Endothelial cell of umbilical vein (primary cell): ENCODE measurements around the gene FBXL17. TPM values are rescaled to one million over a fixed set of nuclear protein-coding genes. Genes with fewer than 3 reads are reported as not detected.

Experiments used
- BruUV-seq: library from RNA; stranded (reverse); fragments of 400-500 nt; replicated peaks from 2 replicates; lab custom pipeline; 2021; lab: Mats Ljungman, UMichigan
- CTCF ChIA-PET: fragments of 300-600, 350-600 bp; sonication (Branson Sonifier 250); formaldehyde crosslinking; loops from one replicate; lab custom pipeline; 2021; ENCODE audit warnings: antibody characterized with exemption, inconsistent platforms; lab: Charles Lee
- POLR2A ChIA-PET: fragments of 300-600, 350-600 bp; sonication (Branson Sonifier 250); formaldehyde crosslinking; loops from one replicate; lab custom pipeline; 2021; ENCODE audit warnings: antibody characterized with exemption, inconsistent platforms; lab: Charles Lee
- DNase-seq: peaks from one replicate; pipeline ENCODE4 v3.0.0-alpha.2; 2011; ENCODE audit warnings: low read depth, low spot score
- FAIRE-seq: peaks from 2 replicates; lab custom pipeline; 2011; peaks lifted over from hg19 to GRCh38; lab: Jason Lieb, UNC
- H2AFZ ChIP-seq: 2 replicates; pipeline ENCODE4 v1.6.0; 2012; ENCODE audit warnings: low read depth, low read length, control low read depth, inconsistent platforms
- H3K27ac ChIP-seq: 2 replicates; pipeline ENCODE4 v1.5.1; 2011; ENCODE audit warnings: low read depth, mild to moderate bottlenecking, control low read depth, low read length, moderate library complexity; ENCODE audit not compliant: insufficient read depth
- H3K27me3 ChIP-seq, 2 experiments: 2 replicates each; pipeline versions ENCODE4 v1.6.0 to v1.6.1; 2011; ENCODE audit warnings: low read length in 2 of 2, mixed read lengths in 1 of 2; ENCODE audit not compliant: control insufficient read depth in 2 of 2, insufficient read depth in 2 of 2
- H3K36me3 ChIP-seq, 2 experiments: 2 replicates in 1 of 2; 3 replicates in 1 of 2; pipeline ENCODE4 v1.5.1; 2011; ENCODE audit warnings: low read length in 2 of 2, mild to moderate bottlenecking in 1 of 2, moderate library complexity in 1 of 2; ENCODE audit not compliant: control insufficient read depth in 2 of 2, insufficient read depth in 2 of 2; ENCODE audit errors: extremely low read depth in 1 of 2
- H3K4me1 ChIP-seq: 3 replicates; pipeline ENCODE4 v1.5.1; 2011; ENCODE audit warnings: mild to moderate bottlenecking, low read length; ENCODE audit not compliant: control insufficient read depth, insufficient read depth; ENCODE audit errors: extremely low read depth
- H3K4me2 ChIP-seq: 2 replicates; pipeline ENCODE4 v1.6.1; 2011; ENCODE audit warnings: low read length, control low read depth, mixed read lengths; ENCODE audit not compliant: insufficient read depth
- H3K4me3 ChIP-seq, 3 experiments: fragments of 200-600 bp in 1 of 3; sonication (generic), shearing (Covaris generic) in 1 of 3; replicated peaks in 1 of 3; 2 replicates each; pipeline ENCODE4 v1.5.1; 2011 to 2016; ENCODE audit warnings: control low read depth in 3 of 3, low read length in 3 of 3, mild to moderate bottlenecking in 2 of 3, inconsistent platforms in 1 of 3, low read depth in 1 of 3, moderate library complexity in 1 of 3; ENCODE audit not compliant: insufficient read depth in 1 of 3
- H3K79me2 ChIP-seq: 2 replicates; pipeline ENCODE4 v1.6.0; 2012; ENCODE audit warnings: low read length, inconsistent platforms; ENCODE audit not compliant: control insufficient read depth, insufficient read depth
- H3K9ac ChIP-seq: replicated peaks from 2 replicates; pipeline ENCODE3; 2011; ENCODE audit warnings: low read length, control low read depth; ENCODE audit not compliant: insufficient read depth; ENCODE audit errors: extremely low read depth
- H3K9me1 ChIP-seq: replicated peaks from 3 replicates; pipeline ENCODE4 v1.6.0; 2011; ENCODE audit warnings: mild to moderate bottlenecking, low read length; ENCODE audit not compliant: control insufficient read depth, insufficient read depth; ENCODE audit errors: extremely low read depth
- H3K9me3 ChIP-seq: replicated peaks from 2 replicates; pipeline ENCODE4 v1.5.1; 2012; ENCODE audit warnings: low read length, inconsistent platforms; ENCODE audit not compliant: control insufficient read depth, insufficient read depth
- H4K20me1 ChIP-seq: replicated peaks from 2 replicates; pipeline ENCODE3; 2011; ENCODE audit warnings: mild to moderate bottlenecking, low read length; ENCODE audit not compliant: control insufficient read depth, insufficient read depth; ENCODE audit errors: extremely low read depth
- EZH2 ChIP-seq: IDR thresholded peaks from 2 replicates; pipeline ENCODE4 v1.6.1; 2012; ENCODE audit warnings: borderline replicate concordance, low read depth, mild to moderate bottlenecking, moderate library complexity, low read length, inconsistent platforms; ENCODE audit not compliant: severe bottlenecking
- FOS ChIP-seq: IDR thresholded peaks from 2 replicates; pipeline ENCODE4 v1.6.1; 2011; ENCODE audit warnings: mild to moderate bottlenecking, low read length, moderate library complexity, borderline replicate concordance; ENCODE audit not compliant: insufficient read depth
- GATA2 ChIP-seq: IDR thresholded peaks from 2 replicates; pipeline ENCODE4 v1.7.0; 2011; ENCODE audit warnings: low read depth, mild to moderate bottlenecking, moderate library complexity, mixed read lengths, low read length; ENCODE audit not compliant: insufficient read length, insufficient read depth
- JUN ChIP-seq: IDR thresholded peaks from 2 replicates; pipeline ENCODE4 v1.6.1; 2011; ENCODE audit warnings: borderline replicate concordance, low read depth; ENCODE audit not compliant: insufficient read length, insufficient read depth
- MAX ChIP-seq: IDR thresholded peaks from 2 replicates; pipeline ENCODE4 v1.6.1; 2011; ENCODE audit not compliant: insufficient read depth, insufficient read length
- MYC ChIP-seq: IDR thresholded peaks from one replicate; pipeline ENCODE4 v1.6.1; 2011; ENCODE audit warnings: mild to moderate bottlenecking, low read depth, low read length
- POLR2A ChIP-seq: IDR thresholded peaks from 2 replicates; pipeline ENCODE4 v1.6.1; 2012; ENCODE audit warnings: low read depth, mild to moderate bottlenecking, control low read depth, low read length
- POLR2AphosphoS5 ChIP-seq: IDR thresholded peaks from 2 replicates; pipeline ENCODE4 v1.6.1; 2012; ENCODE audit warnings: low read depth, mild to moderate bottlenecking, control low read depth, low read length, moderate library complexity; ENCODE audit not compliant: insufficient read depth
- dilution Hi-C: fragments of 300-500 bp; cut with MboI; formaldehyde crosslinking; loops from one replicate; pipeline ENCODE4 v1.15.0; 2019; ENCODE audit warnings: low sequenced_read_pairs; ENCODE audit not compliant: extremely low pct_ligation_motif_present
- intact Hi-C: fragments of 100-400 bp; cut with micrococcal nuclease; formaldehyde crosslinking; loops from one replicate; pipeline ENCODE4 v1.10.0; 2022
- polyA plus RNA-seq, 4 experiments: library from polyadenylated mRNA; depleted of rRNA in 3 of 4; stranded (reverse) in 3 of 4; unstranded in 1 of 4; fragments of >200 nt; gene quantifications; 2 replicates each; pipeline versions ENCODE4 v1.2.1 to v1.2.3, GENCODE V29; 2011 to 2012; ENCODE audit warnings: missing spikeins in 1 of 4
- total RNA-seq: library from RNA; stranded (reverse); gene quantifications from 2 replicates; pipeline ENCODE4 v1.2.3, GENCODE V29; 2021
- TF ChIP-seq, protein P1 (sequence below), 2 donors: IDR thresholded peaks; 1 replicate in 1 of 2; 2 replicates in 1 of 2; pipeline ENCODE4 v1.5.1; 2011; ENCODE audit warnings: low read length in 2 of 2, mild to moderate bottlenecking in 2 of 2, moderate library complexity in 2 of 2, control low read depth in 1 of 2, inconsistent platforms in 1 of 2, low read depth in 1 of 2; ENCODE audit not compliant: insufficient read depth in 1 of 2; ENCODE audit errors: extremely low read depth in 1 of 2

FBXL17 gene
- total and polyA plus RNA-seq, 2 donors (not counting 3 experiments of a cell fraction or from before 2014, with no cell fraction given), result 2.7 to 8.8 TPM

DNA sequence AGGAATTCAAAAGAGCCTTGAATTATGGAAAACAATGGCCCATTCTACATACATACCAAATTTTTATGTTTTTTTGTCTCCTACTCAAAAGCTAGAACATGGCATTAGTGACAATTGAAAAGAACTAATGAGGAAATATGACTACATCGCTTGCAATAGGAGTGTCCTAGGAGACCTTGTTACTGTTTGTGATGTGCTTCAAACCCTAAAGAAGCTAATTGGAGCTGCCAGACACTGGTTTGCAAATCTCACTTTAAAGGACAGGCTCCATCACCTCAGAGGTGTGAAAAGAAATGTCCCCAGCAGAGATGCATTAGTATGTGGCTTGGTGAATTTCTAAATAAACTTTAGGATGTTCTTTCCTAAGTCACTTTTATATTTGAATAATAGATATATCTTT, 356.9 kb downstream of the FBXL17 start:
- FAIRE-seq, result no peak

More for the DNA sequence above, 356.9 kb downstream of the FBXL17 start:
- no peak overlapping the region for H3K27ac ChIP-seq
- no peak overlapping the region for H3K4me3 ChIP-seq
- no peak overlapping the region for H2AFZ ChIP-seq
- TF ChIP-seq JUN (no peak), EZH2 (no peak), POLR2A (no peak), FOS (no peak), GATA2 (no peak), POLR2AphosphoS5 (no peak), MAX (no peak), MYC (no peak)
- TF ChIP-seq, protein P1, sequence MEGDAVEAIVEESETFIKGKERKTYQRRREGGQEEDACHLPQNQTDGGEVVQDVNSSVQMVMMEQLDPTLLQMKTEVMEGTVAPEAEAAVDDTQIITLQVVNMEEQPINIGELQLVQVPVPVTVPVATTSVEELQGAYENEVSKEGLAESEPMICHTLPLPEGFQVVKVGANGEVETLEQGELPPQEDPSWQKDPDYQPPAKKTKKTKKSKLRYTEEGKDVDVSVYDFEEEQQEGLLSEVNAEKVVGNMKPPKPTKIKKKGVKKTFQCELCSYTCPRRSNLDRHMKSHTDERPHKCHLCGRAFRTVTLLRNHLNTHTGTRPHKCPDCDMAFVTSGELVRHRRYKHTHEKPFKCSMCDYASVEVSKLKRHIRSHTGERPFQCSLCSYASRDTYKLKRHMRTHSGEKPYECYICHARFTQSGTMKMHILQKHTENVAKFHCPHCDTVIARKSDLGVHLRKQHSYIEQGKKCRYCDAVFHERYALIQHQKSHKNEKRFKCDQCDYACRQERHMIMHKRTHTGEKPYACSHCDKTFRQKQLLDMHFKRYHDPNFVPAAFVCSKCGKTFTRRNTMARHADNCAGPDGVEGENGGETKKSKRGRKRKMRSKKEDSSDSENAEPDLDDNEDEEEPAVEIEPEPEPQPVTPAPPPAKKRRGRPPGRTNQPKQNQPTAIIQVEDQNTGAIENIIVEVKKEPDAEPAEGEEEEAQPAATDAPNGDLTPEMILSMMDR (IDR thresholded peaks at IDR 0.05; ENCODE audit: extremely low read depth in 1 of 2, insufficient read depth in 1 of 2, low read depth in 1 of 2, low read length in 2 of 2), result no peak
- no peaks in the 10 kb centered on the region for H3K36me3 ChIP-seq
- no peak overlapping the region for H3K9ac ChIP-seq
- no peaks in the 10 kb centered on the region for H3K27me3 ChIP-seq
- DNase-seq, result no peak
- H3K79me2 ChIP-seq, result no peaks in the 10 kb centered on the region
- no TSS peak for BruUV-seq
- ChIA-PET CTCF (no interaction called here), POLR2A (no interaction called here)
- no peaks in the 10 kb centered on the region for H3K9me1 ChIP-seq
- H4K20me1 ChIP-seq, result no peaks in the 10 kb centered on the region
- no peak overlapping the region for H3K4me2 ChIP-seq
- H3K9me3 ChIP-seq, result no peaks in the 10 kb centered on the region
- no peaks in the 10 kb centered on the region for H3K4me1 ChIP-seq
- dilution Hi-C loops, result no loop called here
- intact Hi-C loops, result no loop called here
